ENCODE results near the gene ABCB8. TPM values are rescaled to one million over a fixed set of nuclear protein-coding genes. Genes with fewer than 3 reads are reported as not detected.

ABCB8 gene
- total and polyA plus RNA-seq, 2 of the 8 experiments (the other 6 are each of a cell fraction or from before 2014, with no cell fraction given) = 17.7 to 27.0 TPM

GRCh38 chr7:151035902-151036301 is 7.7 kb downstream of the ABCB8 start:
- no peaks in the 10 kb centered on the region for H3K4me1 ChIP-seq (replicated peaks in 1 of 4; ENCODE audit: control insufficient read depth in 3 of 4, insufficient read depth in 4 of 4, low read length in 3 of 4)
- no peak for DNase-seq (ENCODE audit: low read depth in 1 of 2, low spot score in 2 of 2)
- no peaks in the 10 kb centered on the region for H3K23me2 ChIP-seq (ENCODE audit: low read depth, low read length)
- TF ChIP-seq MAFK (IDR thresholded peaks at IDR 0.05; ENCODE audit: low read depth, low read length) (no peak), CBX8 (IDR thresholded peaks at IDR 0.05; ENCODE audit: borderline replicate concordance, low read depth, low read length) (no peak), NRF1 (IDR thresholded peaks at IDR 0.05; ENCODE audit: low read depth, low read length) (no peak), BRCA1 (IDR thresholded peaks at IDR 0.05; ENCODE audit: low read depth, low read length) (no peak), HDAC2 (IDR thresholded peaks at IDR 0.05; ENCODE audit: borderline replicate concordance in 1 of 2, low read depth in 2 of 2, low read length in 2 of 2) (no peak), CBX5 (IDR thresholded peaks at IDR 0.05; ENCODE audit: low read depth, low read length) (no peak), NANOG (IDR thresholded peaks at IDR 0.05; ENCODE audit: insufficient read depth, low read depth, low read length, poor library complexity, severe bottlenecking) (no peak), TEAD4 (IDR thresholded peaks at IDR 0.05; ENCODE audit: low read depth, low read length) (no peak), JUN (IDR thresholded peaks at IDR 0.05; ENCODE audit: low read depth, low read length) (no peak), FOSL1 (IDR thresholded peaks at IDR 0.05; ENCODE audit: insufficient read depth, low read depth, low read length) (no peak), TAF1 (IDR thresholded peaks at IDR 0.05; ENCODE audit: low read depth, low read length) (no peak)

More at GRCh38 chr7:151035902-151036301, 7.7 kb downstream of the ABCB8 start:
- H3K18ac ChIP-seq (ENCODE audit: extremely low read depth, low read length) = no peak overlapping the region
- no peak overlapping the region for H2BK20ac ChIP-seq (ENCODE audit: low read length)
- no peak overlapping the region for H2AFZ ChIP-seq (ENCODE audit: low read length)
- peaks cover 0 to 4% of the 10 kb centered on the region in 2 experiments for H4K20me1 ChIP-seq (replicated peaks in 1 of 2; ENCODE audit: control insufficient read depth in 1 of 2, insufficient read depth in 2 of 2, low read length in 2 of 2)
- no peak overlapping the region for H3K27ac ChIP-seq (ENCODE audit: low read depth, low read length)
- H3K4ac ChIP-seq (replicated peaks; ENCODE audit: insufficient read length, low read depth, low read length) = no peak overlapping the region
- FAIRE-seq = no peak
- CTCF ChIA-PET (ENCODE audit: partially characterized antibody) = interaction anchor here (0.8 to 5.4 kb wide), 6 partner anchors 13 to 52 kb away, joined by 3 to 30 read pairs (median 4); partner anchors contain the start of gene CDK5
- no peaks in the 10 kb centered on the region for H3K79me2 ChIP-seq (ENCODE audit: control insufficient read depth in 1 of 2, insufficient read depth in 2 of 2, low read length in 2 of 2)
- no peak overlapping the region for H2BK12ac ChIP-seq (ENCODE audit: low read depth, low read length)
- H4K5ac ChIP-seq (ENCODE audit: insufficient read length, low read depth, low read length) = no peak overlapping the region
- H3K27me3 ChIP-seq (replicated peaks in 1 of 4; ENCODE audit: control insufficient read depth in 3 of 4, extremely low read depth in 1 of 4, insufficient read depth in 3 of 4, low read length in 3 of 4) = no peaks in the 10 kb centered on the region
- no peak overlapping the region for H3K56ac ChIP-seq (replicated peaks; ENCODE audit: insufficient read length, low read depth, low read length)
- H3K23ac ChIP-seq (ENCODE audit: insufficient read length) = no peak overlapping the region
- H3K79me1 ChIP-seq (ENCODE audit: low read depth, low read length) = no peaks in the 10 kb centered on the region; the same call in 1 of the 2 replicates
- WGBS, 2 experiments (ENCODE audit: extremely low coverage in 1 of 2, insufficient coverage in 1 of 2, insufficient read length in 1 of 2, insufficient replicate concordance in 2 of 2, low coverage in 1 of 2, low lambda C conversion rate in 2 of 2, missing lambda C conversion rate in 1 of 2) = 95% methylated on average over 17 of the region's 17 CpGs; no CpG with 5 or more reads in 1 of the 2 experiments
- no peak overlapping the region for H3K4me2 ChIP-seq (ENCODE audit: insufficient read depth in 1 of 2, low read depth in 2 of 2, low read length in 2 of 2)
- H2BK120ac ChIP-seq (replicated peaks; ENCODE audit: low read depth, low read length) = no peak overlapping the region
- no peaks in the 10 kb centered on the region for H3K9me3 ChIP-seq (ENCODE audit: insufficient read depth in 2 of 2, low read depth in 1 of 2, low read length in 1 of 2)
- H3K14ac ChIP-seq (ENCODE audit: insufficient read length) = no peak overlapping the region
- no peak overlapping the region for H2AK5ac ChIP-seq (ENCODE audit: low read depth, low read length)
- H2BK15ac ChIP-seq (ENCODE audit: low read length) = no peak overlapping the region
- no peak overlapping the region for H4K91ac ChIP-seq (replicated peaks; ENCODE audit: insufficient read length, low read length)
- H3K4me3 ChIP-seq (ENCODE audit: extremely low read depth in 1 of 4, insufficient read depth in 2 of 4, low read depth in 3 of 4, low read length in 4 of 4) = no peak overlapping the region
- H2BK5ac ChIP-seq (ENCODE audit: low read depth, low read length) = no peak overlapping the region
- H3K36me3 ChIP-seq (ENCODE audit: control insufficient read depth in 2 of 4, insufficient read depth in 4 of 4, low read length in 3 of 4) = peaks cover 0 to 2% (median 0%) of the 10 kb centered on the region in 4 experiments; a peak in 2 of 8 replicates
- no peak overlapping the region for H3K9ac ChIP-seq (replicated peaks in 1 of 4; ENCODE audit: extremely low read depth in 1 of 4, low read depth in 3 of 4, low read length in 3 of 4)
- H4K8ac ChIP-seq (ENCODE audit: extremely low read depth, insufficient read depth, low read length) = no peak overlapping the region
- POLR2A ChIA-PET (ENCODE audit: partially characterized antibody) = interaction anchor here (1.2 kb wide), 1 partner anchor 9 kb away, joined by 3 read pairs; no protein-coding TSS in a partner anchor
